ENCODE measurements around the gene GOLGA6L10.

DNA sequence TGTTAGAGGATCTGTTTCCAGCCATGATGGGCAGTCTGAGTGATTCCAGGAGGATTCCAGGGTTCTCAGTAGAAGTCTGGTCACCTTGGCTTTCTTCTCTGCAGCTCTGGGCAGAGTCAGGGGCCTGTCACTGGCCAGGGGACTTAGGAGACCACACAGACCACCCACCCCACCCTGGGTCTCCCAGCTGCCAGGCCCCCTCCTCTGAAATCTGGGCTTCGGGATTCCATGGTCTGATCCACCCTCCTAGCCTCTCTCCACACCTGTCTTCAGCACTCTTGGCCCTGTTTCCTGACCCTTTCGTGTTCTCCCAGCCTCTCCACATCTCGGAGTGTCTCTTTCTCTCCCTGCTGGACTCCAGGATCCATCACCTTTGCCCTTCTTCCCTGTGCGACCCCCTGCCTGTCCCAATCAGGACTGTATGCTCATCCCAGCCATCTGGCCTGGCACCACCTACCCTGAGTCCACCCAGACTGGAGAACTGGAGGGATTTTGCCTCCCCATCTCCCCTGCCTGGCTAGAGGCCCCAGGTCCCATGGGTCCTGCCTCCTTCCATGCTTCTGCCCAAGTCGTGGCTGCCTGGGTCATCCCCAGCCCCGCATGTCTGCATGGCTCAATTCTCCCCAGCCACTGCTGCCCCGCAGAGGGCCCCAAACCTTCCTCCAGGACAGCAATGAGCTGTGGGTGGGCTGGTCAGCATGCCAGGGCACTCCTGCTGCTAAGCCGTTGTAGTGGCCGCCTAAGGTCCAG, 34.3 kb downstream of the GOLGA6L10 start:
- TF ChIP-seq, protein P1, sequence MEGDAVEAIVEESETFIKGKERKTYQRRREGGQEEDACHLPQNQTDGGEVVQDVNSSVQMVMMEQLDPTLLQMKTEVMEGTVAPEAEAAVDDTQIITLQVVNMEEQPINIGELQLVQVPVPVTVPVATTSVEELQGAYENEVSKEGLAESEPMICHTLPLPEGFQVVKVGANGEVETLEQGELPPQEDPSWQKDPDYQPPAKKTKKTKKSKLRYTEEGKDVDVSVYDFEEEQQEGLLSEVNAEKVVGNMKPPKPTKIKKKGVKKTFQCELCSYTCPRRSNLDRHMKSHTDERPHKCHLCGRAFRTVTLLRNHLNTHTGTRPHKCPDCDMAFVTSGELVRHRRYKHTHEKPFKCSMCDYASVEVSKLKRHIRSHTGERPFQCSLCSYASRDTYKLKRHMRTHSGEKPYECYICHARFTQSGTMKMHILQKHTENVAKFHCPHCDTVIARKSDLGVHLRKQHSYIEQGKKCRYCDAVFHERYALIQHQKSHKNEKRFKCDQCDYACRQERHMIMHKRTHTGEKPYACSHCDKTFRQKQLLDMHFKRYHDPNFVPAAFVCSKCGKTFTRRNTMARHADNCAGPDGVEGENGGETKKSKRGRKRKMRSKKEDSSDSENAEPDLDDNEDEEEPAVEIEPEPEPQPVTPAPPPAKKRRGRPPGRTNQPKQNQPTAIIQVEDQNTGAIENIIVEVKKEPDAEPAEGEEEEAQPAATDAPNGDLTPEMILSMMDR (conservative IDR thresholded peaks at IDR 0.05), result no peak
- no peak for TF ChIP-seq ZFX (IDR thresholded peaks at IDR 0.05)

All from C4-2B (cell line).